Breast epithelium (tissue), 3 donors: Measurements from ENCODE around the gene GSTO2.

Experiments used
- POLR2A ChIP-seq: fragments of 450-650 bp; IDR thresholded peaks from one replicate; pipeline ENCODE4 v1.6.1; 2016; ENCODE audit warnings: antibody characterized with exemption, mild to moderate bottlenecking, moderate library complexity
- TF ChIP-seq, protein P1 (sequence below), 3 donors: fragments of 450-650 bp; IDR thresholded peaks; one replicate each; pipeline ENCODE4 v1.5.1; 2016 to 2017; ENCODE audit warnings: antibody characterized with exemption in 3 of 3, mild to moderate bottlenecking in 3 of 3, moderate library complexity in 3 of 3

DNA sequence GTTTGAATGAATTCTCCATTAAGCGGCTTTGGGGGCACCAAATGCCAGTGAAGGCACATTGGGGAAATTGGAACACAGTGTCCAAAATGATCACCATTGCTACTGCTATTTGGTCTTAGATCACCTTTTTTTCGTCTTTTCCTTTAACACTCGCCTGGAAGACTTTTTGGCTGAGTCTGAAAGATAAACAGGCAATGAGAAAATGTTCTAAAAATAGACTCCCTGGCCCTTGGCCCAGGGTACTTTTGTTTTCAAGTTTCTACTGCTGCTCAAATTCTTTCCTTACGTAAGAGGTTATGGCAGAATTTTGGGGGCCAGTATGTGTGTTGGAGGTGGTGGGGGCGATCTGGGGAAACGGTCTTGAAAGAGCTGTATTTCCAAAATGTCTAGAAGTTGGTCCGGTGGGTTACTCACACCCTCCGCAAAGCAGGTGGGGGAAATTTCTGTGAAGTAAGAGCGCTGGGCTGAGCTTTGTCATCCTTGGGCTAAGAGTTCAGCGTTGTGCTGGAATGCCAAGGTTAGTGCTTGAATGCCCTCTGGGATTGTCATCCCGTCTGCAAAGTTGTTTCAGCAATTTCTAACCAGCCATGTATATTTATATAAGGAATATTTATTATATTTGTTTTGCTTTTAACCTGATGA is 70.6 kb downstream of the GSTO2 start:
- TF ChIP-seq, protein P1, sequence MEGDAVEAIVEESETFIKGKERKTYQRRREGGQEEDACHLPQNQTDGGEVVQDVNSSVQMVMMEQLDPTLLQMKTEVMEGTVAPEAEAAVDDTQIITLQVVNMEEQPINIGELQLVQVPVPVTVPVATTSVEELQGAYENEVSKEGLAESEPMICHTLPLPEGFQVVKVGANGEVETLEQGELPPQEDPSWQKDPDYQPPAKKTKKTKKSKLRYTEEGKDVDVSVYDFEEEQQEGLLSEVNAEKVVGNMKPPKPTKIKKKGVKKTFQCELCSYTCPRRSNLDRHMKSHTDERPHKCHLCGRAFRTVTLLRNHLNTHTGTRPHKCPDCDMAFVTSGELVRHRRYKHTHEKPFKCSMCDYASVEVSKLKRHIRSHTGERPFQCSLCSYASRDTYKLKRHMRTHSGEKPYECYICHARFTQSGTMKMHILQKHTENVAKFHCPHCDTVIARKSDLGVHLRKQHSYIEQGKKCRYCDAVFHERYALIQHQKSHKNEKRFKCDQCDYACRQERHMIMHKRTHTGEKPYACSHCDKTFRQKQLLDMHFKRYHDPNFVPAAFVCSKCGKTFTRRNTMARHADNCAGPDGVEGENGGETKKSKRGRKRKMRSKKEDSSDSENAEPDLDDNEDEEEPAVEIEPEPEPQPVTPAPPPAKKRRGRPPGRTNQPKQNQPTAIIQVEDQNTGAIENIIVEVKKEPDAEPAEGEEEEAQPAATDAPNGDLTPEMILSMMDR (IDR thresholded peaks at IDR 0.05) = no peak
- TF ChIP-seq POLR2A = no peak
